Neuronal stem cell (in vitro differentiated cells): ENCODE data around the gene ADCY9.

Experiments
- DNase-seq: peaks from one replicate; pipeline ENCODE4 v3.0.0-alpha.2; 2013; ENCODE audit warnings: low spot score
- H2AFZ ChIP-seq: one replicate; pipeline ENCODE4 v1.6.1; 2013; ENCODE audit warnings: mild to moderate bottlenecking, low read length, inconsistent platforms
- H2AK5ac ChIP-seq: 2 replicates; pipeline ENCODE4 v1.6.1; 2013; ENCODE audit warnings: low read depth, mild to moderate bottlenecking, inconsistent platforms, low read length, moderate library complexity, mixed read lengths
- H2BK120ac ChIP-seq: 2 replicates; pipeline ENCODE4 v1.6.1; 2013; ENCODE audit warnings: low read depth, mild to moderate bottlenecking, inconsistent platforms, low read length, moderate library complexity, mixed read lengths
- H2BK12ac ChIP-seq: one replicate; pipeline ENCODE4 v1.6.1; 2013; ENCODE audit warnings: low read length, inconsistent platforms
- H2BK15ac ChIP-seq: 2 replicates; pipeline ENCODE4 v1.6.1; 2013; ENCODE audit warnings: mild to moderate bottlenecking, low read length, inconsistent platforms, mixed read lengths
- H2BK5ac ChIP-seq: one replicate; pipeline ENCODE4 v1.6.1; 2013; ENCODE audit warnings: inconsistent platforms, mild to moderate bottlenecking, low read length, moderate library complexity
- H3K14ac ChIP-seq: one replicate; pipeline ENCODE4 v1.6.1; 2013; ENCODE audit warnings: low read length, inconsistent platforms
- H3K18ac ChIP-seq: 2 replicates; pipeline ENCODE4 v1.6.1; 2013; ENCODE audit warnings: low read length, inconsistent platforms
- H3K23ac ChIP-seq: 2 replicates; pipeline ENCODE4 v1.6.1; 2013; ENCODE audit warnings: low read depth, mild to moderate bottlenecking, mixed read lengths, low read length, inconsistent platforms; ENCODE audit not compliant: poor library complexity
- H3K27ac ChIP-seq: replicated peaks from 3 replicates; pipeline ENCODE4 v1.5.1; 2013; ENCODE audit warnings: low read length, inconsistent platforms
- H3K27me3 ChIP-seq, 3 experiments: 2 replicates each; pipeline ENCODE4 v1.6.1; 2013; ENCODE audit warnings: low read length in 3 of 3, mild to moderate bottlenecking in 2 of 3, inconsistent platforms in 1 of 3, low read depth in 1 of 3, mixed read lengths in 1 of 3, moderate library complexity in 1 of 3; ENCODE audit not compliant: control insufficient read depth in 3 of 3, insufficient read depth in 3 of 3
- H3K36me3 ChIP-seq, 2 donors: replicated peaks in 1 of 2; 2 replicates each; pipeline ENCODE4 v1.6.1; 2013; ENCODE audit warnings: low read length in 2 of 2; ENCODE audit not compliant: control insufficient read depth in 2 of 2, insufficient read depth in 2 of 2
- H3K4ac ChIP-seq: 2 replicates; pipeline ENCODE4 v1.6.1; 2013; ENCODE audit warnings: inconsistent platforms, mild to moderate bottlenecking, low read length, moderate library complexity
- H3K4me1 ChIP-seq, 2 donors: 1 replicate in 1 of 2; 2 replicates in 1 of 2; pipeline ENCODE4 v1.6.1; 2013; ENCODE audit warnings: low read length in 2 of 2, low read depth in 1 of 2; ENCODE audit not compliant: control insufficient read depth in 2 of 2, insufficient read depth in 1 of 2
- H3K4me2 ChIP-seq: one replicate; pipeline ENCODE4 v1.6.1; 2013; ENCODE audit warnings: mild to moderate bottlenecking, low read length, inconsistent platforms; ENCODE audit not compliant: insufficient read depth, poor library complexity, severe bottlenecking
- H3K4me3 ChIP-seq, 2 donors: 2 replicates each; pipeline ENCODE4 v1.5.1; 2013; ENCODE audit warnings: low read length in 2 of 2, mild to moderate bottlenecking in 2 of 2, inconsistent platforms in 1 of 2, moderate library complexity in 1 of 2
- H3K79me1 ChIP-seq: one replicate; pipeline ENCODE4 v1.6.1; 2013; ENCODE audit warnings: low read depth, mild to moderate bottlenecking, inconsistent platforms, low read length, moderate library complexity
- H3K9ac ChIP-seq: one replicate; pipeline ENCODE4 v1.6.1; 2013; ENCODE audit warnings: mild to moderate bottlenecking, low read depth, low read length, inconsistent platforms; ENCODE audit not compliant: poor library complexity
- H3K9me3 ChIP-seq, 2 donors: replicated peaks in 1 of 2; 2 replicates each; pipeline versions ENCODE3 to v1.6.1; 2013; ENCODE audit warnings: low read length in 2 of 2, mild to moderate bottlenecking in 2 of 2, inconsistent platforms in 1 of 2, low read depth in 1 of 2, mixed read lengths in 1 of 2, moderate library complexity in 1 of 2; ENCODE audit not compliant: control insufficient read depth in 2 of 2, insufficient read depth in 1 of 2
- H4K8ac ChIP-seq: one replicate; pipeline ENCODE4 v1.6.1; 2013; ENCODE audit warnings: low read depth, mild to moderate bottlenecking, inconsistent platforms, low read length, moderate library complexity
- H4K91ac ChIP-seq: one replicate; pipeline ENCODE4 v1.6.1; 2013; ENCODE audit warnings: low read length, low read depth, mild to moderate bottlenecking, inconsistent platforms; ENCODE audit not compliant: poor library complexity
- WGBS, 2 donors: extraction: QIAGEN DNeasy Blood & Tissue Kit; methylation state at CpG; one replicate each; pipeline ENCODE4 v1.1.7; 2013; ENCODE audit warnings: missing lambda C conversion rate in 2 of 2, mixed read lengths in 1 of 2; ENCODE audit not compliant: insufficient read length in 2 of 2, insufficient replicate concordance in 1 of 2; ENCODE audit errors: extremely low coverage in 2 of 2; 5-methylcytosine and 5-hydroxymethylcytosine counted together

The ADCY9 gene

DNA sequence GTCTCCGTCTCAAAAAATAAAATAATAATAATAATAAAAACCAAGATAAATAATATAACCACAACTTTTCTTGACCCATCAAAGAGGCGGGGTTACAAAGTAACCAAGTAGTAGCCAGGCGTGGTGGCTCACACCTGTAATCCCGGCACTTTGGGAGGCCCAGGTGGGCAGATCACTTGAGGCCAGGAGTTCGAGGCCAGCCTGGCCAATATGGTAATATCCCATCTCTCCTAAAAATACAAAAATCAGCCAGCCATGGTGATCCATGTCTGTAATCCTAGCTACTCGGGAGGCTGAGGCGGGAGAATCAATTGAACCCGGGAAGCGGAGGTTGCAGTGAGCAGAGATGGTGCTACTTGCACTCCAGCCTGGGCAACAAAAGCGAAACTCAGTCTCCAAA lies 45.3 kb downstream of the ADCY9 start:
- Histone ChIP-seq H3K23ac (no peak overlapping the region), H3K14ac (no peak overlapping the region), H3K36me3 (no peaks in the 10 kb centered on the region)

DNA sequence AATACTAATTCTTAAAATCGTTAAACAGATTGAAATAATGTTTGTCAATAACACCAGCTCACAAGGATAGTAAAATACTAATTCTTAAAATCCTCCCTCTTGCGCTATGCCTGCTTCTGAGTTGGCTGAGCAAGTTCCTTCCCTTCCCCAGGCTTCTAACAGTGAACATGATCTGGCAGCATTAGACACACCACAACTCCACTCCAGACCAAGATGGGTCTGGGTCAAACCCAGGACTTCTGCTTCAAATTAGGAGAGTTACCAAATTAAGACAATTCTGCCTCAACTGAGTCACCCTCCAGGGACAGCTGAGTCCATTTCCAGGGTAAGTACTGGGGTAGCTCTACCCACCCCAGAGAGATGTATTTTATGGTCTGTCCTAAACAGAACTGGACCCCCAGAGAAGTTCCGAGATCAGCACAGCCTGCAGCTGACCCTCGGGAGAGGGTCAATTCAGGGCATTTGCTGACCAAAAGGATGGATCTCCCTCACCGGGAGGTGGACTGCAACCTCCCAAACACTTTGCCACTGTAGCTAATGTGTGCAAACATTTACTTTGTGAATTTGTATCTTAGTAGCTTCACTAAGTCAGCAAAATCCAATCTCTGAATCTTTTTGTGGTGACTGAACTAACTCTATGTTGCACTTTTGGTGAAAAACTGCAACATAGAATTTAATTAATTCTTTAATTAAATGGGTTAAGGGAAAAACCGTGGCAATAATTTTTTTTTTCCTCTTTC lies 48.8 kb downstream of the ADCY9 start:
- H2BK15ac ChIP-seq = no peak overlapping the region
- no peaks in the 10 kb centered on the region for H3K4me1 ChIP-seq
- no peak overlapping the region for H2BK5ac ChIP-seq
- H2BK120ac ChIP-seq = no peak overlapping the region
- H2AFZ ChIP-seq = no peak overlapping the region
- no peak overlapping the region for H4K8ac ChIP-seq
- H3K4me3 ChIP-seq = no peak overlapping the region
- no CpG with 5 or more reads among the region's 6 CpGs for whole genome bisulfite sequencing, 2 donors
- no peak overlapping the region for H3K9ac ChIP-seq
- H3K14ac ChIP-seq = no peak overlapping the region
- no peak for DNase-seq
- H3K4me2 ChIP-seq = no peak overlapping the region
- no peak overlapping the region for H3K23ac ChIP-seq
- H3K18ac ChIP-seq = no peak overlapping the region
- no peak overlapping the region for H4K91ac ChIP-seq
- no peak overlapping the region for H2AK5ac ChIP-seq
- no peaks in the 10 kb centered on the region for H3K79me1 ChIP-seq
- H2BK12ac ChIP-seq = no peak overlapping the region
- no peak overlapping the region for H3K27ac ChIP-seq
- no peak overlapping the region for H3K4ac ChIP-seq
- no peaks in the 10 kb centered on the region for H3K36me3 ChIP-seq
- H3K9me3 ChIP-seq = peaks cover 0 to 4% of the 10 kb centered on the region in 2 donors
- H3K27me3 ChIP-seq = no peaks in the 10 kb centered on the region

More for the DNA sequence above, 45.3 kb downstream of the ADCY9 start:
- WGBS, 2 donors = no CpG with 5 or more reads among the region's 10 CpGs
- no peak overlapping the region for H3K4ac ChIP-seq
- H3K4me2 ChIP-seq = no peak overlapping the region
- no peak overlapping the region for H2BK12ac ChIP-seq
- no peaks in the 10 kb centered on the region for H3K79me1 ChIP-seq
- H3K4me1 ChIP-seq = no peaks in the 10 kb centered on the region
- no peak overlapping the region for H2AFZ ChIP-seq
- no peak overlapping the region for H2BK120ac ChIP-seq
- no peaks in the 10 kb centered on the region for H3K27me3 ChIP-seq
- H3K9ac ChIP-seq = no peak overlapping the region
- H2BK5ac ChIP-seq = no peak overlapping the region
- H4K8ac ChIP-seq = no peak overlapping the region
- no peak overlapping the region for H3K4me3 ChIP-seq
- no peak overlapping the region for H2BK15ac ChIP-seq
- no peaks in the 10 kb centered on the region for H3K9me3 ChIP-seq
- DNase-seq = no peak
- H2AK5ac ChIP-seq = no peak overlapping the region
- no peak overlapping the region for H3K27ac ChIP-seq
- no peak overlapping the region for H4K91ac ChIP-seq
- no peak overlapping the region for H3K18ac ChIP-seq

DNA sequence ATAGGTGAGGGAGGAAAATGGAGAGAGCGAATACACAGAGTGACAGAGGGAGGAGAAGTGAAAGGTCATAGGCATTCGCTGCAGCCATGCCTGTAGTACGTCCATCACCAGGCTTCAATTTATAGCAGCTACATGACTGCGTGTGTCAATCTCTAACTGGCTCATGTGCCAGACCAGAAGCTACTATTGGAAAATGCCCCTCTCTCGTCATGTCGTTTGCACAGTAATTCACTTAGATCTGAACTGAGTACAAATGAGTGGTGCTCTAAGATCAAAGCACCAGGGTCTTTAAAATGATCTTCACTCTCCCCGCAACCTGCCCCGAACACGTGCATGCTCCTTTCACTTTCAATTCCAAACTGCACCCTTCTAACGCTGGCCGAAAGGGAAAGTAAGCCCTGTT lies 51.3 kb downstream of the ADCY9 start:
- H3K18ac ChIP-seq = no peak overlapping the region
- H3K4me3 ChIP-seq = no peak overlapping the region
- no peak overlapping the region for H2BK15ac ChIP-seq
- no CpG with 5 or more reads among the region's 11 CpGs for WGBS, 2 donors
- H3K9ac ChIP-seq = no peak overlapping the region
- H2BK120ac ChIP-seq = no peak overlapping the region
- no peaks in the 10 kb centered on the region for H3K79me1 ChIP-seq
- H3K4ac ChIP-seq = no peak overlapping the region
- no peaks in the 10 kb centered on the region for H3K4me1 ChIP-seq
- H3K14ac ChIP-seq = no peak overlapping the region
- H3K4me2 ChIP-seq = no peak overlapping the region
- H4K8ac ChIP-seq = no peak overlapping the region
- no peak overlapping the region for H2AFZ ChIP-seq
- H3K27me3 ChIP-seq = no peaks in the 10 kb centered on the region
- no peak overlapping the region for H2AK5ac ChIP-seq
- no peak overlapping the region for H2BK12ac ChIP-seq
- H4K91ac ChIP-seq = no peak overlapping the region
- H3K36me3 ChIP-seq = no peaks in the 10 kb centered on the region
- H3K27ac ChIP-seq = no peak overlapping the region
- no peak for DNase-seq
- H3K9me3 ChIP-seq = peaks cover 0 to 19% of the 10 kb centered on the region in 2 donors
- no peak overlapping the region for H2BK5ac ChIP-seq
- no peak overlapping the region for H3K23ac ChIP-seq

DNA sequence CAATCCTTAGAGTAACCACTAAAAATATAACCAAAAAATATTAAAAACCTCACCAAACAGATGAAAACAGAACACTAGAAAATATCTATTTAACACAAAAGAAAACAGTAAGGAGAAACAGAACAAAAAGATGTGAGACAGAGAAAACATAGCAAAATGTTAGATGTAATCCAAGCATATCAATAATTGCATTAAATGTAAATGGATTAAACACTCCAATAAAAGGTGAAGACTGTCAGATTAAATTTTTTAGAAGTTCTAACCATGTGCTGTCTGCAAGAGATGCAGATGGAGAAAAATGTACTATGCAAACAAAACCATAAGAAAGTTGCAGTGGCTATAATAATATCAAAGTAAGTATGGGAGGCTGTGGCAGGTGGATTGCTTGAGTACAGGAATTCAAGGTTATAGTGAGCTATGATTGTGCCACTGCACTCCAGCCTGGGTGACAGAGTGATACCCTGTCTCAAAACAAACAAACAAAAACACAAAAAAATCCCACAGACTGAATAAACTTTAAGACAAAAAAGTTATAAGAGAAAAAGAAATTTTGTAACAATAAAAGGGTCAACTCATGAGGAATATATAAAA lies 53.9 kb downstream of the ADCY9 start:
- Histone ChIP-seq H3K4me1 (no peaks in the 10 kb centered on the region), H3K23ac (no peak overlapping the region), H3K79me1 (peaks cover 1% of the 10 kb centered on the region), H3K9ac (no peak overlapping the region), H3K27me3 (no peaks in the 10 kb centered on the region), H2BK120ac (no peak overlapping the region), H3K36me3 (no peaks in the 10 kb centered on the region), H4K8ac (no peak overlapping the region), H3K4ac (no peak overlapping the region), H3K18ac (no peak overlapping the region), H2AK5ac (no peak overlapping the region), H2AFZ (no peak overlapping the region), H3K27ac (no peak overlapping the region), H3K9me3 (peaks cover 0 to 21% of the 10 kb centered on the region in 2 donors), H2BK5ac (no peak overlapping the region), H3K4me3 (no peak overlapping the region), H3K14ac (no peak overlapping the region), H3K4me2 (no peak overlapping the region), H2BK12ac (no peak overlapping the region), H4K91ac (no peak overlapping the region), H2BK15ac (no peak overlapping the region)
- no peak for DNase-seq
